Measurements from ENCODE around the gene CKAP5.

- TF ChIP-seq CTCF (IDR thresholded peaks at IDR 0.05 in 8 of 11, conservative IDR thresholded peaks at IDR 0.05 in 3 of 11) (no peak), POLR2A (IDR thresholded peaks at IDR 0.05) (no peak), POLR2AphosphoS5 (IDR thresholded peaks at IDR 0.05) (peak in 1 of 3 donors; percentile 24)
Observed at GRCh38 chr11:46710821-46711269, 135.2 kb downstream of the CKAP5 start.
